ENCODE results near the gene HMGCS1.
"Not testable (repeated sequence)": the region's sequence is repeated elsewhere in the genome, so short reads cannot be mapped to it uniquely, and the experiment has no call there.

Gene HMGCS1

GRCh38 chr5:43270645-43271044 is 42.6 kb downstream of the HMGCS1 start:
- DNase-seq, result no peak

GRCh38 chr5:43268188-43268820 is 44.9 kb downstream of the HMGCS1 start:
- DNase-seq, result no peak

- DNase-seq, result not testable (repeated sequence)
These were observed 50.9 kb downstream of the HMGCS1 start for GRCh38 chr5:43262269-43262668.

GRCh38 chr5:43258116-43258515 is 55.1 kb downstream of the HMGCS1 start:
- DNase-seq, result no peak

GRCh38 chr5:43256261-43256966 is 56.8 kb downstream of the HMGCS1 start:
- no peak for DNase-seq

- no peak for DNase-seq
These were observed 57.5 kb downstream of the HMGCS1 start for GRCh38 chr5:43255704-43256103.

GRCh38 chr5:43251754-43252153 is 61.5 kb downstream of the HMGCS1 start:
- no peak for DNase-seq

GRCh38 chr5:43245724-43246385 is 67.4 kb downstream of the HMGCS1 start:
- no peak for DNase-seq

GRCh38 chr5:43244823-43245565 is 68.2 kb downstream of the HMGCS1 start:
- no peak for DNase-seq

GRCh38 chr5:43243270-43243669 is 69.9 kb downstream of the HMGCS1 start:
- DNase-seq, result no peak

- no peak for DNase-seq
These were observed 71.0 kb downstream of the HMGCS1 start for GRCh38 chr5:43242196-43242595.

All from stimulated activated CD4-positive, alpha-beta T cell treated with anti-CD3 and anti-CD28 coated beads, Interleukin-4, amount 100 ng/mL, for 1 hour (primary cell).